GM06990 (cell line): ENCODE measurements around the gene EVI2A.

ENCODE experiments used
- DNase-seq: peaks from one replicate; pipeline ENCODE4 v3.0.0-alpha.2; 2011; ENCODE audit not compliant: insufficient read length; ENCODE audit errors: extremely low read depth
- H3K27me3 ChIP-seq: replicated peaks from 2 replicates; pipeline ENCODE4 v1.6.0; 2011; ENCODE audit warnings: low read length; ENCODE audit not compliant: control insufficient read depth, insufficient read depth
- H3K36me3 ChIP-seq: 2 replicates; pipeline ENCODE4 v1.5.1; 2011; ENCODE audit warnings: low read length; ENCODE audit not compliant: control insufficient read depth, insufficient read depth
- H3K4me3 ChIP-seq: replicated peaks from 2 replicates; pipeline ENCODE4 v1.5.1; 2011; ENCODE audit warnings: low read depth, mild to moderate bottlenecking, control low read depth, low read length
- CTCF ChIP-seq: IDR thresholded peaks from 2 replicates; pipeline ENCODE4 v1.5.1; 2011; ENCODE audit warnings: low read length, control low read depth, mild to moderate bottlenecking, inconsistent platforms; ENCODE audit not compliant: insufficient read depth, poor library complexity, severe bottlenecking

Gene EVI2A

GRCh38 chr17:31327534-31328159 is 6.2 kb upstream of the EVI2A start:
- Histone ChIP-seq H3K36me3 (peaks cover 3% of the 10 kb centered on the region), H3K4me3 (no peak overlapping the region), H3K27me3 (no peaks in the 10 kb centered on the region)
- TF ChIP-seq CTCF: no peak
- DNase-seq: no peak

DNA sequence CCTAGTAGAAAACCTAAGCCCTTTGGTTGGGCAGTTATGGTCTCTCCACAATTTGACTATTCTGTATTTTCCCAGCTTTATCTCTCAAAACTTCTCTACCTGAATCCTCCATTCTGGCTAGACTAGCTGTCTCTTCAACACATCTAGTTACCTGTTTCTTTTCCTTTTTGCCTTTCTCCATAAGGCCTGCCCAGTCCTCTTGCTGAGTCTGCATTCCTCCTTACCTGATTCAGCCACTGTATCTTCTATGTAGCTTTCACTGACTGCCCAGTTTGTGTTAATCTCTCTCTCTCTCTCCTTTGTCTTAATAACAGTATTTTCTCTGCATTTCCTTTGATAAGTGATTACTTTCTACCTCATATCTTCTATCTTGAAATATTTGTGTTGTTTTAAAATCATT is 2.1 kb upstream of the EVI2A start:
- DNase-seq: no peak
- Histone ChIP-seq H3K4me3 (no peak overlapping the region), H3K27me3 (no peaks in the 10 kb centered on the region), H3K36me3 (peaks cover 3% of the 10 kb centered on the region)
- no peak for TF ChIP-seq CTCF

GRCh38 chr17:31321966-31322365 is 544 bp upstream of the EVI2A start:
- Histone ChIP-seq H3K27me3 (no peaks in the 10 kb centered on the region), H3K4me3 (no peak overlapping the region; the same call in 1 of the 2 replicates), H3K36me3 (no peaks in the 10 kb centered on the region)
- DNase-seq: no peak
- no peak for TF ChIP-seq CTCF

- Histone ChIP-seq H3K36me3 (no peaks in the 10 kb centered on the region), H3K27me3 (no peaks in the 10 kb centered on the region), H3K4me3 (peak overlapping the region; percentile 78)
- TF ChIP-seq CTCF: no peak
- DNase-seq: no peak
Observed at GRCh38 chr17:31320791-31321190, 631 bp downstream of the EVI2A start.

DNA sequence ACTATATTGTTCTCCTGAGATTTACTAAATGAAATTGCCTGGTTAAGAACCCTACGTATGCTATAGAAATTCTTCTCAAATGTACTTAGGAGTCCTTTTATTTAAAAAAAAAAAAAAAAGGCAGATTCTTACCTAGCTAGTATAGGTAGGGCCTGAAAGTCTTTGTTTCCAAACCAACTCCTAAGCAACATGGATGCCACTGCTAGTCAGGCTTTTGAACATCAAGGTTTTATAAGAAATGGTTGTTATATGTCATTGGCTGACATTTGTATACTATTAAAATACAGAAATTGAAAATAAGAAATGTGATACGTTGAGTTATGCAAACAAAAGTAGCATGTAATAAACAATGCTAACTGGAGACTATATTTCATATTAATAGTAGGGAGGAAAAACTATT is 1.2 kb downstream of the EVI2A start:
- DNase-seq: no peak

More for the DNA sequence above, 1.2 kb downstream of the EVI2A start:
- no peak for TF ChIP-seq CTCF
- H3K4me3 ChIP-seq: peak overlapping the region; percentile 78
- no peaks in the 10 kb centered on the region for H3K27me3 ChIP-seq
- H3K36me3 ChIP-seq: no peaks in the 10 kb centered on the region
